Measurements from ENCODE around the gene STX1A.

STX1A gene

DNA sequence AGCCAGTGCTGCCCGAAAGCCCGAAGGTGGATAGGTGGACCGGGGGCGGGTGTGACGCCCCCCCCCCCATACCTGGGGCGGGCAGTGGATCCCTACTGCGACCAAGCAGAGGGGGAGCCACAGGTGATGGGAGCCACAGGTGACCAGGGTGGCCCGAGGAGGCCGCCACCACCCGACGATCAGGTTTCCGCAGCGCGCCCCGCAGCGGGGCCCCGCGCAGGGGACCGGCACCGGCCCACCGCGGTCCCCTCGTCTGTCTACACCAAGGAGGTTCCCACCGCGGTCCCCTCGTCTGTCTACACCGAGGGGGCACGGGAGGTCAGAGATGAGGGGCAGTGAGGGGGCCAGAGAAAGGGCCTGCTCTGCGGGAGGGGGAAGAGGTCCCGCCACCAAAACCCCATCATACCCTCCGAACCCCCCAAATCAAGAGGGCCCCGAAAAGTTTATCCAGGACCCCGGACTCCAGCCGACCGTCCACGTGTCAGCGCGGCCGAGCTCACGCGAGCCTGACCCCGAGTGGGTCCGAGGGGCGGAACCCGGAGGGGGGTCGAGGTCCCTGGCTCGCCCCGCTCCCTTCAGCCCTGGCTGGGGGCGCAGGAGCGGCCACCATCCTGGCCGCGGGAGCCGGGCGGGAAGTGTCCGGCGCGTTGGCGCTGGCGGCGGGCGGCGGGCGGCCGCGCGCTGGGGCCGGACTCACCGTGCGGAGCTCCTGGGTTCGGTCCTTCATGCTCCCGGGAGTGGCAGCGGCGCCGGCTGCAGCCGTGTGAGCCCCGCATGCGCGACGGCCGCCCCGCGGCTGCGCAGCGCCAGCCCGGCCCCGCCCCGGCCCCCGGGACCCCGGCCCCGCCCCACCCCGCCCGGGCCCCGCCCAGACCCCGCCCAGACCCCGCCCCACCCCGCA, at the start of gene STX1A:
TSS of gene STX1A (minus strand) at position 765 of the 901 bp plus-strand sequence. CDS start at position 727, 38 bp downstream.
- peak; percentile 78 for DNase-seq

DNA sequence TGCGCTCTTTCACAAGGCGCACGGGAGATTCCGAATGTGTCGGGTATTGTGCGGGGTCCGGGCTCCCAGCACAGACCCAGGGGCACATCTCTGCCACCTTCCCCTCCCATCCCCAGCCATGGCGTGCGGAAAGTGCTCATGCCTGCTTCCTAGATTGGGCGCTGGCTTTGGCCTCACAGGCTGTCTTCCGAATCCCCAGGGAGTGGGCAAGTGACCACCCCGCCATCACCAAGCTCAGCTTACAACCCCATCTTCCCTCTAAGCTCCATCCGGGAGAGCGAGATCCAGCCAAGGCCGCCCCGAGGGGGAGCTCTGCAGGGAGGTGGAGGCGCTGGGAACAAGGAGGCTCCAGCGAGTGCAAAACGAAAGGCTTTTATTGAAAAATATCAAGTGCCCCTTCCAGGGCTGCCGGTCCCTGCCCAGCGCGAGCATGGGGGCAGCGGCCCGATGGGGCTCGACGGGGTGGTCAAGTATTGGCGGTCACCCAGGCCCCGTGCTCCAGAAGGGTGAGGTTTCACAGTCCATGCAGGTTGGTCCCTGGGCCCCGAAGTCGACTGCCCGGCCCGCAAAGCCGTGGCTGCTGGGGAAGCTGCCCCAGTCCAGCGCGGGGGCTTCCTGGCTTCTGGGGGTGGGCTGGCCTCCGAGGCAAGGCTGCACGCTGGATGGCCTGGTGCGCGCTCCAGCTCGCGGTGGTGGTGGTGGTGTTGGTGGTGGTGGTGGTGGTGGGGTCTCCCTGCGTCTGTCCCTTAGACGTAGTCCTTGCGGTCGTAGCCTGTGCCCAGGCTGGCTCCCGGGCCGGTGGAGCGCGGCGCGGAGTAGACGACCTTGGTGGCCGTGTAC, 49.4 kb upstream of the STX1A start:
- no peak for DNase-seq

- no peak for DNase-seq
These were observed 47.2 kb upstream of the STX1A start for GRCh38 chr7:73766556-73767229.

DNA sequence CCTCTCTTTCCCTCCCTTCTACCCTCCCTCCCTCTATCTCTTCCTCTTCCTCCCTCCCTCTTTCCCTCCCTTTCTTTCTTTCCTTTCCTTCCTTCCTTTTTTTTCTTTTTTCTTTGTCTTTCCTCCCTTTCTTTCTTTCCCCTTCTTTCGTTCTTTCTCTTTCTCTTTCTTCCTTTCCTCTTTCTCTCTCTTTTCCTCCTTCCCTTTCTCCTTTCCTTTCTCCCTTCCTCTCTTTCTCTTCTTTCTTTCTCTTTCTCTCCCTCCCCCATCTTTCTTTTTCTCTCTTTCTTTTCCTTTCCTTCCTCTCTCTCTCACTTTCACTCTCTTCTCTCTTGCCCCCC, 43.2 kb upstream of the STX1A start:
- DNase-seq: no peak

DNA sequence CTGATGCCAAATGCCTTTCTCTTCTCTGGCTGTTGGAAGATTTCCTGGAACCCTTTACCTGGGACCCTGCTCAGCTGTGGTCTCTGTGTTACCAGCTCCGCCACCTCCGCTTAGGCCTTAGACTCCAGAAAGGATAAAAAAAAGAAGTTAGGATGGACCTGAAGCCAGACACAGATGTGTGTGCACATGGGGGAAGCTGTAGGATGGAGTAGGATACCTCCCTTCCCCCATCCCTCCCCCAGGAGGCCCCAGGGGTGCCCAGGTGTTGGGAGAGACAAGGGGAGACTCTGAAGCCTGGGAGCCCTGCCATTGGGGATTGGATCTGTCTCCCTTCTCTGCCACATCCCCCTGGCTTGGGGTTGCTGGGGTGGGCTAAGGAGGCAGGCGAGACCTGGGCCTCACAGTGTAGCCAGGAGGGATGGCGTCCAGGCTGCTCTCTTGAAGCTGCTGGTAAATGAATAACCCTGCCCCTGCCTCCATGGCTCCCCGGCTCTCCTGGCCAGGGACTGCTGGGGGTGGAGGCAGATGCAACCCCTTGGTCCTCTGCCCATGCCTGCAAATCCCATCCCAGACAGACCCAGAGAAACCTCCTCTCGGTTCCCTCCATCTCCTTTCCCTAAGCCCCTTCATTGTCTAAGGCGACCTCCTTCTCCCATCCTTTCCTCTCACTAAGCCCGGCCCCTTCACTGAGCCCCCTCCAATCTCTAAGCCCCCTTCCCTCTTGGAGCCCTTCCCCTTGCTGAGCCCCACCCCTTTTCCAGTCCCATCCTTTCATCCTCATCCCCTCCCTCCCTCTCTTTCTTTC, 42.6 kb upstream of the STX1A start:
- DNase-seq: no peak

GRCh38 chr7:73758581-73759138, 39.2 kb upstream of the STX1A start:
- no peak for DNase-seq

DNA sequence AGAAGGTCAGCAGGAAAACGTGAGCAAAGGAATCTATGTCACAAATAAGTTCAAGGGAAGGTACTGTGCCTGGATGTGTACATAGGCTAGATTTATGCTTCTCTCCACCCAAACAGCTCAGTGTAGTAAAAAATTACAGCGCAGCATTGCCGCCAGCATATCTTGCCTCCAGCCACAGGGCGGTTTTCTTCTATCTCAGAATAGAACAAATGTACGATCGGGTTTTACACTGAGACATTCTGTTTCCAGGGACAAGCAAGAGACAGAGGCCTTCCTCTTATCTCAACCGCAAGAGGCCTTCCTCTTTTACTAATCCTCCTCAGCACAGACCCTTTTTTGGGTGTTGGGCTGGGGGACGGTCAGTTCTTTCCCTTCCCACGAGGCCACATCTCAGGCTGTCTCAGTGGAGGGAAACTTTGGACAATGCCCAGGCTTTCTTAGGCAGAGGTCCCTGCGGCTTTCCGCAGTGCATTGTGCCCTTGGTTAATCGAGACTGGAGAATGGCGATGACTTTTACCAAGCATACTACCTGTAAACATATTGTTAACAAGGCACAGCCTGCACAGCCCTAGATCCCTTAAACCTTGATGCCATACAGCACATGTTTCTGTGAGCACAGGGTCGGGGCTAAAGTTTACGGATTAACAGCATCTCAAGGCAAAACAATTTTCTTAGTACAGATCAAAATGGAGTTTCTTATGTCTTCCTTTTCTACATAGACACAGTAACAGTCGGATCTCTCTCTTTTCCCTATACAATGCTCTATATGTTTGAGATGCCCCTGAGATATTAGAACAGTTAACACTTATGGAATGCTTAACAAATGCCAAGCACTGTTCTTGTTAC, 30.7 kb upstream of the STX1A start:
- DNase-seq: no peak

- DNase-seq: no peak
These were observed 26.9 kb upstream of the STX1A start for GRCh38 chr7:73746378-73746777.

GRCh38 chr7:73742753-73743641, 23.5 kb upstream of the STX1A start:
- peak; percentile 94 for DNase-seq

- DNase-seq: no peak
These were observed 22.9 kb upstream of the STX1A start for GRCh38 chr7:73742338-73742752.

DNA sequence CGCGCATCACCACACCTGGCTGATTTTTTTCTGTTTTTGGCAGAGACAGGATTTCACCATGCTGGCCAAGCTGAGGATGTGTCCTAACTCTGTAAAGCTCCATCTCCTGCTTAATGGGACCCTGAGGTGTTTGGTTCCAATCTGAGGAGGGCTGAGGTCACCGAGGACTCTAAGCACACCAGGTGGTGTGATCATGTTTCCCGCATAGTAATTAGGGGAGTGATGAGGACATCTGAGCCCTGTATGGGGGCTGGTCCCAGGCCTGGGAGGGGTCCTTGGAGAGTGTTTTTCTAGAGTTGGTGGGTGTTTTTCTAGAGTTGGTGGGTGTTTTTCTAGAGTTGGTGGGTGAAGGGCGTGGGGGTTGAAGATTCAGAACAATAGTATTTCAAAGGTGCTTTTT, 22.1 kb upstream of the STX1A start:
- peak; percentile 85 for DNase-seq

GRCh38 chr7:73740771-73741170, 21.3 kb upstream of the STX1A start:
- no peak for DNase-seq

DNA sequence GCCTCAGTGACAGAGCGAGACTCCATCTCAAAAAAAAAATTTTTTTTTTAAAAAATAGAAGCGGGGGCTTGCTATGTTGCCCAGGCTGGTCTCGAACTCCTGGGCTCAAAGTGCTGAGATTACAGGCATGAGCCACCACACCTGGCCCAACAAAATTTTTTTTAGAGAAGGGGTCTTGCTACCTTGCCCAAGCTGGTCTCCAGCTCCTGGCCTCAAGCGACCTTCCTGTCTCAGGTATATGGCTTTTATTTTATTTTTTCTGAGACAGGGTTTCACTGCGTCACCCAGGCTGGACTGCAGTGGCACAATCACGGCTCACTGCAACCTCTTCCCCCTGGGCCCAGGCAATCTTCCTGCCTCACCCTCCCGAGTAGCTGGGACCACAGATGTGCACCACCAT, 20.7 kb upstream of the STX1A start:
- no peak for DNase-seq

DNA sequence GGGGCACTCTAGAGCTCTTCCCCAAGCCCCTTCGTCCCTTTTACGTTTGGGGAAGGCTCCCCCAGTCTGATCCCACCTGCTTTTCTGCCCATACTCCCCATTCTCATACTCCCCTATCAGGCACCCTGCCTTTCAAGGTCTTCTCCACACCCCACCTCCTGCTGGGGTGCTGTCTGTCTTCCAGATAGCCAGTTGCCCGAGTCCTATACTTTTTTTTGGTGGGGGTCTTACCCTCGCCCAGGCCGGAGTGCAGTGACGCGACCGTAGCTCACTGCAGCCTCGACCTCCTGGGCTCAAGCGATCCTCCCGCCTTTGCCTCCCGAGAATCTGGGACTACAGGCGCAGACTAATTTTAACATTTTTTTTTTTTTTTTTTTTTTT, 19.9 kb upstream of the STX1A start:
- DNase-seq: no peak

DNA sequence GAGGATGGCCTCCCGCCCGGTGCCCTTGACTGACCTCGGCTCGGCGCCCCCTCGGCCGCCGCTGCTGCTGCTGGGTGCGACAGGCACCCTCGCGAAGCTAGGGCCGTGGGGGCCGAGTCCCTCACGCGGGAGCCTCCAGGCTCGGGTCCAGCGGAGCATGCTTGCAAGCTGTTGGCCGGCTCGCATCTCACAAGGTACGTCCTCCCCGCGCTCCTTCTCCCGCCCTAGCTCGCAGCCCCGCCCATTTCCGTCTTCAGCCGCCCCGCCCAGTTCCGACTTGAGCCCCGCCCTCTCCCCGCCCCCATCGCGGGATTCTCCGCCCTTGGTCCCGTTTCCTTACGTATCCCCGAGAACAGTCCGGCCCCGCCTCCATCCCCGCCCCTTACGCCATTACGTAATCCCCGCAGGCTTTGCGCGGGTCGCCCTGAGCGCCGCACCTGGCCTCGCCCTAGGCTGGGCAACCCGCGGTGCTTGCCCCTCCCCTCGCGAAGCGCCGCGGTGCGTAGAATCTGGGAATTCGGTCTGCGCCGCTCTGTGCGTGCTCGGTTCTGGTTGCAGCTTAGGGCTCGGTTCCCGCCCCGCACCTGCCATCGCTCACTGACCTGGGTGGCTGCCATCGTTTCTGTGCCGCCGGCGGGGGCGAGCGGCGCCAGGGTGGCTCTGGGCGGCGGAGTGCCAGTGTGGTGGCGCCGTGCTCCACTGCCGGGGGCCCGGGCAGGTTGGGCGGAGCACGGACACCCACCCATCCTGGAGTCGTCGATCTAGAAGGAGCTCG, 19.3 kb upstream of the STX1A start, which contains the start of gene ABHD11:
TSS of gene ABHD11 (minus strand) at position 191 of the 775 bp plus-strand sequence. CDS start at position 159, 32 bp downstream.
- peak; percentile 97 for DNase-seq

DNA sequence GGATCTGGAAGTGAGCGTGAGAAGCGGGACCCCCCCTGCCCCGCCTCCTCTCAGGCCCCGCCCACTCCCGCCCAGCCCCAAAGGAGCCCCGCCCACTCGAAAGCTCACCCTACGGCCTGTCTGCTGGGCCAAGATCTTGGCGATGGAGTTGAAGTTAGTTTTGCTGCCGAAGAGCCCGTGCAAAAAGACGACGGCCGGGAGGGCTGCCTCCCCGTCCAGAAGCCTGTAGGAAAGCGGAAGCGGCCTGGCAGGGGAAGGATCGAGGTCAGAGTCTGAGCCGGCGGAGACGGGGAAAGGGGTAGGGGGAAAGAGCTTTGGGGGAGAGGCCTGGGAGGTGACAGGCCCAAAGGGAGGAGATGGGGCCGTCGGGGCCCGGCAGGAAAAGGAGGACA, 18.7 kb upstream of the STX1A start:
- peak; percentile 52 for DNase-seq

DNA sequence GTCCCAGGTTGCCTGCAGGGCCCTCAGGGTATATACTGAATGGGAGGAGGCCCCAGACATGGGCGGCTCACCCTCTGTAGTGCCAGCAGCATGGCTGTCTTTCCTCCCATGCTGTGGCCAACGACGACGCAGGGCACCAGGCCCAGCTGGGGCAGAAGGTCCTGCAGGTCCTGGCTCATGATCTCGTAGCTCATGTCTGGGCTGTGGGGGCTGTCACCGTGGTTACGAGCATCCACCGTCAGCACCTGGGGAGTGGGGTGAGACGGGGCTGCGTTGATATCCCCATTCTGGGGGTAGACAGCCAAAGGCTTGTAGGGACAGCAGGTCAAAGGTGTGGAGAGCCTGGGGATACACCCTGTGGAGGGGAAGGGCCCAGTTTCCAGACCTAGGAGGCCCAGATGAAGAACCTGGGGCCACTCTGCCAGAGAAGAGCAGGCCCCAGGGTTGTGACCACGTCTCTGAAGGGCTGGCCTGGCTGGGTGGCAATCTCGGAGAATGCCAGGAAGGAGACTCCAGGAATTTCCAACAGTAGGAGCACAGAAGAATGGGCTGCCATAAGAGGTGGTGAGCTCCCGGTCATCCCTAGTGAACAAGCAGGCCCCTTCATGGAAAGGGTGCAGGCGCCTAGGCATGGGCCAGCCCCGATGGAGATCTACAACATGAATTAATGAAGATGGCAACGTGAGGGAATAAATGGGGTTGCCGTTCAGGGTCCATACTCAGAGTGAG, 18.2 kb upstream of the STX1A start:
- DNase-seq: no peak

GRCh38 chr7:73736885-73737284, 17.4 kb upstream of the STX1A start:
- no peak for DNase-seq

DNA sequence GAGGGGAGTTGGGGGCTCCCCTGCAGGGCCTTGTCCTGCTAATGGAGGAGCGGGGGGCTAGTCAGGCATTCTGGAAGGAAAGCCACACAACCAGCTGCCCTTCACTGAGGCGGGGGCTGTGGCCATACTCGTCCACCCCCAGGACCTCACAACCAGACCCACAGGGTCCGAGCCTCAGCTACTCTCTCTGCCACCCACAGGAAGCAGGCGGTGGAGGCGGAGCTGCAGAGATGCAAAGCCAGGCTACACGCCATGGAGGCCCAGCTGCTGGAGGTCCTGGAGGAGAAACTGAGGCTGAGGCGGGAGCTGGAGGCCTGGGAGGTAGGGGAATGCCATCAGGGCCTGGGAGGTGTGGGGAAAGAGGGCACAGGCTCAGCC, 16.0 kb upstream of the STX1A start:
- no peak for DNase-seq
